GM18526 (cell line): ENCODE data around the gene RIN3.

Experiments
- POLR2A ChIP-seq: IDR thresholded peaks from 3 replicates; pipeline ENCODE4 v1.6.1; 2011; ENCODE audit not compliant: insufficient read length; ENCODE audit errors: extremely low read depth

Gene RIN3

GRCh38 chr14:92686900-92687427, 173.4 kb downstream of the RIN3 start:
- TF ChIP-seq POLR2A: no peak

DNA sequence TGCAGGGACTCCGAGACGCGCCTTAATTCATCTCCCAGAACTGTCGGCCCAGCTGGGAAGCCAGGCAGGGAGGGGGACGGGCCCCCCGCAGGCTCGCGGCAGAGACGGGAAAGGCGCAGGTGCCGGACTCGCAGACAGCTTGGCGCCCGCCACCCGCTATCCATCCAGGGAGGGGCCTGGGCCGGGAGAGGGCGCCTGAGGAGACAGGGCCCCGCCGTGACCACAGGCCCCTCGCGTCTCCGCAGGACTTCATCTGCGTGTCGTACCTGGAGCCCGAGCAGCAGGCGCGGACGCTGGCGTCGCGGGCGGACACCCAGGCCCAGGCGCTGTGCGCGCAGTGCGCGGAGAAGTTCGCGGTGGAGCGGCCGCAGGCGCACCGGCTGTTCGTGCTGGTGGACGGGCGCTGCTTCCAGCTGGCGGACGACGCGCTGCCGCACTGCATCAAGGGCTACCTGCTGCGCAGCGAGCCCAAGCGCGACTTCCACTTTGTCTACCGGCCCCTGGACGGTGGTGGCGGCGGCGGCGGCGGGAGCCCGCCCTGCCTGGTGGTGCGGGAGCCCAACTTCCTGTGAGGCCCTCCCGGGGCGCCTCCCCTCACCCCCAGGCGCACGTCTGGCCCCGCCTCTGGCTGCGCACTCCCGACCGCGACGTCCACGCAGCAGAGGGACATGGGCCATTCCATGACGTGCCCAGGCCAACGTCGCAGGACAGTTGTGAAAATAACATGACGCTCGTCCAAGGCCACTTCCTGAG, 174.3 kb downstream of the RIN3 start:
- TF ChIP-seq POLR2A: no peak

- no peak for TF ChIP-seq POLR2A
Observed at GRCh38 chr14:92688434-92689375, 175.1 kb downstream of the RIN3 start.

DNA sequence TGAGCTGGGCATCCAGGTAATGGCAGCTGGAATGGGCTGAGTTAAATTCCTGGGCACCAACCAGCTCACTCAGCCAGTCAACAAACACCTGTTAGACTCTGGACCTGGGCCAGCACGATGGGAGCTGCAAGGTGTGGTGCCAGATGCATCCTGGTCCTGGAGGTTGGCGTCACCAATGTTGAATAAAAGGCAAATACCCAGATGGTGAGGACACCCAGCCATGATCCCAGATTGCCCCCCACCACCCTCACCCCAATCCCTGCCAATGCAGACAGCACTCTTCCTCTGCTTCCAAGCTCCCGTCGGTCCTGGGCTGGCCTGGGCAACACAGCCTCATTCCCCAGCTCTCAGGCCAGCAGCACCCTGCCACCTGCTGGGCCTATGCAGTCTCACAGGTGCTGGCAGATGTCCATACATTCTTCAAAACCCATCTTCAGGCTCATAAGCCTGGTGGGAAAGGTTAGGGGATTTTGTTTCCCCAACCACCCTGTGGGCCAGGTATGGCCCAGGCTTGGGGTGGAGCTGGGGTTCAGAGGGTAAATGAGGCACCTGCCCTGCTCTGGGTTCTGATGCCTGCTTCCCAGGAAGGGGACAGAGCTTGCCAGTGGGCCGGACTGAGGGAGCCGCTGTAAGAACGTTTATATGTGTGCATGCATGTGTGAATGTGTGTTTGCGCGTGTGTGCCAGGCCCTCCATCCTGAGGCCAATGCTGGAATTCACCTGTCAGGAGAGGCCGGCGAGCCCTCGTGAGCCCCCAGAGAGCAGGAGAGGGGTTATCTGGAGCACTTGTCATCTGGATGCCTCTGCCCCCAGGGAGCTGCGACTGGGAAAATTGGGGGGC, 176.8 kb downstream of the RIN3 start:
- TF ChIP-seq POLR2A: no peak

DNA sequence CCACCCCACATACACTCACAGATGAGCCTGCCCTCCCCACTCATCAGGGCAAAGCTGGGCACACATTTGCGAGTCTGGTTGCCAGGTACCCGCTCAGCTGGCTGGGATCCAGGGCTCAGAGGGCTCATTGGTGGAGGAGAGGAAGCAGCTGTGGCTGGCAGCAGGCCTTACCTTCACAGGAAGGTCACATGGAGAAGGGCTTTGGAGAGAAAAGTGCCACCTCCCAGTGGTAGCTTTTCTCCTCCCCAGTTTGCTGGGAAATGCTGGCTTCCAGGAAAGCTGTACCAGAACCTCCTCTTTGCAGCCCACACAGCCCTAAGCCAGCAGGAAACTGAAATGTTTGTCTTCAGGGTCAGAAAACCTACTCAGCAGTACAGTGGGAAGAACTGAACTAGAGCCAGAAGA, 179.2 kb downstream of the RIN3 start:
- no peak for TF ChIP-seq POLR2A

DNA sequence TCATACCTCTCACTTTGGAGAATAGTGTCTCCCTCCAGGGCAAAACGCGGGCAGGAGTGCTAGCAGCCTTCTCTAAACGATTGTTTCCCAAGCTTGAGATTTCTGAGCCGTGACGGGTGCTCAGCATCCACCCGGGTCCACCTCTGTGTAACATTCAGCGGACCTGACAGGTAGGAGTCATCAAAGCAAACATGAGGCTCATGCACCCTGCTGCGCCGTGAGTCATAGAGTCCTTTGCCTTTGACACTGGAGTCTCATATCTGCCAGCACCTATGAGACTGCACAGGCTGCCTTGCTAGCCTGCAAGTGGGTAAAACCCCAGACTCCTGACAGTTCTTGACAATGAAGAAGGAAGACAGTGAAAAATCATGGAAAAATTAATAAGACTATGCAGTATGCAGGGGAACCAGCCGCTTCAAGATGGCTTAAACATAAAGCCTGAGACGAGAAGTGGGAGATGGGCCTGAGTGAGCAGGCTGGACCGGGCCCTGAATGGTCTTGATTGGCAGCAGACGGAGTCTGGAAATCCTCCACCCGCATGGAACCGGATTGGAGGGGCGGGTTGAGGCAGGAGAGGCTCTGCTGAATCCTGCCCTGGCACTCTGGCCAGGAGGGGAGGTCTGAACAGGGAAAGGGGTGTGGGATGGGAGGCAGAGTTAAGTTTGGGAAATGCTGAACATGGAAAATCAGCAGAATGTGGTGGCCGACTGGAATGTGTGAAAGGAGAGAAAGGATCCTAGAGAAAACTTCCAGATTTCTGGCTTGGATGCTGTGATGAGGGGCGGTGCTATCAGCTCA, 180.6 kb downstream of the RIN3 start:
- no peak for TF ChIP-seq POLR2A

- no peak for TF ChIP-seq POLR2A
Observed at GRCh38 chr14:92694807-92695206, 181.2 kb downstream of the RIN3 start.

GRCh38 chr14:92695562-92695961, 182.0 kb downstream of the RIN3 start:
- no peak for TF ChIP-seq POLR2A

- TF ChIP-seq POLR2A: no peak
Observed at GRCh38 chr14:92696366-92696765, 182.8 kb downstream of the RIN3 start.

GRCh38 chr14:92698393-92698792, 184.8 kb downstream of the RIN3 start:
- TF ChIP-seq POLR2A: no peak

GRCh38 chr14:92701826-92702225, 188.2 kb downstream of the RIN3 start:
- TF ChIP-seq POLR2A: no peak

DNA sequence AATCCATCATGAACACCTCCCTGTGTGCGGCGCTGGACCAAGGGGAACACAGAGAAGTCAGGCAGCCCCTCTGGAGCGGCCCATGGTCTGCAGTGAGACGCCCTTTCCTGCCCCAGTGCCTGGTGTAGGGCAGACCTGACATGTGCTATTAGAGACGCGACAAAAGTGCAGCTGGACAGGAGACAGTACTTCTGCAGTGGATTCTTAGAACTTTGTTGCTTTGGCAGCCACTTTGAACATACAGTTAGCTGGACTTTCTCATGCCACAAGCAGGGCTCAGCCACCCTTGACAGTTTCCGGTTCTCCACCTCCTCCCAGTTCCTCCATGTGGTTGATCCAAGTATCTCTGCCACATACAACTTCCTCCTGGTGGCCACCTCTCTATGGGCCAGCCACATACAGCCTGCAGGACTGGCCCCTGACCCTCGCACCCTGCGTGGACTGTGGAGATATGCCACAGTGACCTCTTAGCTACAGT, 188.9 kb downstream of the RIN3 start:
- TF ChIP-seq POLR2A: no peak

DNA sequence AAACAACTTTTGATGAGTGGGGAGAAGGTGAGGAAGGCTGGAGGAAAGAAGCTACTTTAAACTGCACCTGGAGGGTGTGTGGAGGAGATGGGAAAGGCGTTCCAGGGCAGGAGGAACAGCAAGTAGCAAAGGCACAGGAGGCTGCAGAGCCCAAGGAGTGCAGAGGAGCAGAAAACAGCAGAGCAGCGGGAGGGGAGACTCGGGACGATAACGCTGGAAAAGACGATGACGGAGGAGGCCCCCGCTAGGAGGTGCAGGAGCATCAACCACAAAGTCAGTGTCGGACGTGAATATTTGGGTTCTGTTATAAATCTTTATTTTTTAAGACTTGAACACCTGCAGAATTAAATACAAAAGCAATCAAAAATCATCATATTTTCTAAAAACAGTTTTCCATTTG, 189.9 kb downstream of the RIN3 start:
- no peak for TF ChIP-seq POLR2A

GRCh38 chr14:92704036-92704804, 190.6 kb downstream of the RIN3 start:
- no peak for TF ChIP-seq POLR2A

GRCh38 chr14:92704821-92705220, 191.2 kb downstream of the RIN3 start:
- no peak for TF ChIP-seq POLR2A
